Stomach (tissue), 9 donors: Measurements from ENCODE around the gene AIF1L. TPM values are rescaled to one million over a fixed set of nuclear protein-coding genes. Genes with fewer than 3 reads are reported as not detected.
"Not testable (repeated sequence)": the region's sequence is repeated elsewhere in the genome, so short reads cannot be mapped to it uniquely, and the experiment has no call there.

Source experiments
- DNase-seq, 2 donors: peaks; one replicate each; pipeline versions ENCODE4 v3.0.0 to v3.0.0-alpha.2; 2013 to 2019
- H3K27ac ChIP-seq, 5 donors: fragments of 200-600 bp in 4 of 5; sonication (generic) in 4 of 5; one replicate each; pipeline ENCODE4 v1.5.1; 2013 to 2019; ENCODE audit warnings: mild to moderate bottlenecking in 1 of 5, moderate library complexity in 1 of 5
- H3K27me3 ChIP-seq, 3 donors: fragments of 200-600 bp; sonication (generic); one replicate each; pipeline ENCODE4 v1.5.1; 2017 to 2019; ENCODE audit warnings: mixed run types in 1 of 3
- H3K36me3 ChIP-seq, 4 donors: fragments of 200-600 bp; sonication (generic); 1 replicate in 3 of 4; 2 replicates in 1 of 4; pipeline ENCODE4 v1.5.1; 2016 to 2019
- H3K4me1 ChIP-seq, 4 donors: fragments of 200-600 bp; sonication (generic); one replicate each; pipeline ENCODE4 v1.5.1; 2016 to 2019
- H3K4me3 ChIP-seq, 4 donors: fragments of 200-600 bp; sonication (generic) in 3 of 4; one replicate each; pipeline ENCODE4 v1.5.1; 2016 to 2019; ENCODE audit warnings: mild to moderate bottlenecking in 1 of 4
- H3K9me3 ChIP-seq, 4 donors: fragments of 200-600 bp; sonication (generic); one replicate each; pipeline ENCODE4 v1.5.1; 2016 to 2019
- CTCF ChIP-seq, 7 experiments: fragments of 450-650 bp in 4 of 7; fragments of 200-600 bp in 3 of 7; sonication (generic) in 3 of 7; IDR thresholded peaks; one replicate each; pipeline ENCODE4 v1.5.1; 2016 to 2019; ENCODE audit warnings: antibody characterized with exemption in 7 of 7, control low read depth in 2 of 7, mild to moderate bottlenecking in 1 of 7
- EP300 ChIP-seq: sonication (generic); formaldehyde crosslinking; IDR thresholded peaks from one replicate; pipeline ENCODE4 v1.6.1; 2017; ENCODE audit warnings: antibody characterized with exemption
- POLR2A ChIP-seq, 4 donors: fragments of 450-650 bp; IDR thresholded peaks; one replicate each; pipeline ENCODE4 v1.6.1; 2016; ENCODE audit warnings: antibody characterized with exemption in 4 of 4, control low read depth in 2 of 4, mild to moderate bottlenecking in 1 of 4, moderate library complexity in 1 of 4
- POLR2AphosphoS5 ChIP-seq, 3 donors: sonication (generic); formaldehyde crosslinking; IDR thresholded peaks; one replicate each; pipeline ENCODE4 v1.6.1; 2016; ENCODE audit warnings: antibody characterized with exemption in 3 of 3
- WGBS, 5 donors: extraction: QIAGEN DNeasy Blood & Tissue Kit in 3 of 5; methylation state at CpG; one replicate each; pipeline versions ENCODE4 v1.1.5 to v1.1.7; 2013 to 2018; 5-methylcytosine and 5-hydroxymethylcytosine counted together
- intact Hi-C: fragments of 100-400 bp; cut with DNase I; formaldehyde crosslinking; loops from one replicate; pipeline ENCODE4 v1.15.1; 2023; ENCODE audit warnings: low total_unique reads
- polyA plus RNA-seq, 3 donors: library from polyadenylated mRNA; stranded (reverse); fragments of 200-250 nt; gene quantifications; one replicate each; pipeline ENCODE4 v1.2.3, GENCODE V29; 2013
- total RNA-seq, 5 donors: library from RNA; depleted of rRNA; stranded (reverse); fragments of >200 nt; gene quantifications; one replicate each; pipeline versions ENCODE4 v1.1.0 to v1.2.3, GENCODE V29; 2014 to 2016
- donor health status: healthy with polysubstance abuse.
- donor health status: Bipolar disorder and iron deficiency.
- donor health status: healthy.

Gene AIF1L
- total and polyA plus RNA-seq, 8 donors = 1.2 to 18.4 (median 9.0) TPM; not detected in 2

GRCh38 chr9:131097126-131097947, 1.0 kb downstream of the AIF1L start:
- no peaks in the 10 kb centered on the region for H3K9me3 ChIP-seq
- WGBS, 5 donors = 25 to 40% (median 29%) methylated on average over 15 to 19 of the region's 19 CpGs
- peak overlapping the region in 4 of 5 donors; percentile 8 to 69 (median 45) for H3K27ac ChIP-seq
- intact Hi-C loops = no loop called here
- DNase-seq = no peak
- H3K27me3 ChIP-seq = peaks cover 0 to 64% (median 23%) of the 10 kb centered on the region in 3 donors
- H3K36me3 ChIP-seq = no peaks in the 10 kb centered on the region
- peak overlapping the region; percentile 53 to 77 (median 56) for H3K4me3 ChIP-seq
- H3K4me1 ChIP-seq = peaks cover 9 to 27% (median 22%) of the 10 kb centered on the region in 4 donors
- no peak for TF ChIP-seq CTCF (IDR thresholded peaks at IDR 0.05)
- no peak for TF ChIP-seq EP300
- no peak for TF ChIP-seq POLR2A (IDR thresholded peaks at IDR 0.05)
- no peak for TF ChIP-seq POLR2AphosphoS5 (IDR thresholded peaks at IDR 0.05)

GRCh38 chr9:131097948-131098278, 1.6 kb downstream of the AIF1L start:
- 78 to 85% (median 83%) methylated on average over 8 of the region's 8 CpGs for WGBS, 5 donors
- Histone ChIP-seq H3K4me1 (peaks cover 9 to 27% (median 20%) of the 10 kb centered on the region in 4 donors), H3K9me3 (no peaks in the 10 kb centered on the region), H3K27ac (no peak overlapping the region), H3K36me3 (no peaks in the 10 kb centered on the region), H3K27me3 (peaks cover 0 to 58% (median 23%) of the 10 kb centered on the region in 3 donors), H3K4me3 (peak overlapping the region in 3 of 4 donors; percentile 6 to 77 (median 20))
- intact Hi-C loops = no loop called here
- DNase-seq = no peak
- TF ChIP-seq POLR2A (IDR thresholded peaks at IDR 0.05) = no peak
- TF ChIP-seq CTCF (IDR thresholded peaks at IDR 0.05) = no peak
- no peak for TF ChIP-seq POLR2AphosphoS5 (IDR thresholded peaks at IDR 0.05)
- no peak for TF ChIP-seq EP300

GRCh38 chr9:131098391-131099101, 2.2 kb downstream of the AIF1L start:
- H3K27ac ChIP-seq = no peak overlapping the region
- H3K27me3 ChIP-seq = peaks cover 0 to 52% (median 23%) of the 10 kb centered on the region in 3 donors
- TF ChIP-seq POLR2AphosphoS5 (IDR thresholded peaks at IDR 0.05) (no peak), CTCF (IDR thresholded peaks at IDR 0.05) (no peak), EP300 (no peak), POLR2A (IDR thresholded peaks at IDR 0.05) (no peak)
- H3K9me3 ChIP-seq = no peaks in the 10 kb centered on the region
- peak overlapping the region in 1 of 4 donors; percentile 20 for H3K4me3 ChIP-seq
- intact Hi-C loops = no loop called here
- peaks cover 9 to 27% (median 20%) of the 10 kb centered on the region in 4 donors for H3K4me1 ChIP-seq
- DNase-seq = no peak
- 73 to 85% (median 84%) methylated on average over 10 to 13 of the region's 13 CpGs for WGBS, 5 donors
- H3K36me3 ChIP-seq = no peaks in the 10 kb centered on the region

- no peak overlapping the region for H3K4me3 ChIP-seq
- intact Hi-C loops = no loop called here
- 82 to 92% (median 88%) methylated on average over 4 to 8 of the region's 8 CpGs for WGBS, 5 donors
These were observed 2.8 kb downstream of the AIF1L start for GRCh38 chr9:131099102-131099606.

GRCh38 chr9:131099845-131100244, 3.5 kb downstream of the AIF1L start:
- 82 to 93% (median 87%) methylated on average over 8 of the region's 8 CpGs for WGBS, 5 donors

More at GRCh38 chr9:131099102-131099606, 2.8 kb downstream of the AIF1L start:
- peaks cover 0 to 46% (median 23%) of the 10 kb centered on the region in 3 donors for H3K27me3 ChIP-seq
- no peak overlapping the region for H3K27ac ChIP-seq
- TF ChIP-seq EP300 = no peak
- TF ChIP-seq CTCF (IDR thresholded peaks at IDR 0.05) = no peak
- TF ChIP-seq POLR2AphosphoS5 (IDR thresholded peaks at IDR 0.05) = no peak
- no peak for TF ChIP-seq POLR2A (IDR thresholded peaks at IDR 0.05)
- no peaks in the 10 kb centered on the region for H3K36me3 ChIP-seq
- no peak for DNase-seq
- H3K4me1 ChIP-seq = peaks cover 9 to 27% (median 20%) of the 10 kb centered on the region in 4 donors
- H3K9me3 ChIP-seq = no peaks in the 10 kb centered on the region

More at GRCh38 chr9:131099845-131100244, 3.5 kb downstream of the AIF1L start:
- DNase-seq, H3K9me3 ChIP-seq, H3K36me3 ChIP-seq, H3K4me3 ChIP-seq, intact Hi-C loops, H3K27ac ChIP-seq: not testable (repeated sequence)
- H3K4me1 ChIP-seq = peaks cover 9 to 27% (median 20%) of the 10 kb centered on the region in 4 donors
- peaks cover 0 to 39% (median 22%) of the 10 kb centered on the region in 3 donors for H3K27me3 ChIP-seq
